ENCODE data around the gene PTHLH.

DNA sequence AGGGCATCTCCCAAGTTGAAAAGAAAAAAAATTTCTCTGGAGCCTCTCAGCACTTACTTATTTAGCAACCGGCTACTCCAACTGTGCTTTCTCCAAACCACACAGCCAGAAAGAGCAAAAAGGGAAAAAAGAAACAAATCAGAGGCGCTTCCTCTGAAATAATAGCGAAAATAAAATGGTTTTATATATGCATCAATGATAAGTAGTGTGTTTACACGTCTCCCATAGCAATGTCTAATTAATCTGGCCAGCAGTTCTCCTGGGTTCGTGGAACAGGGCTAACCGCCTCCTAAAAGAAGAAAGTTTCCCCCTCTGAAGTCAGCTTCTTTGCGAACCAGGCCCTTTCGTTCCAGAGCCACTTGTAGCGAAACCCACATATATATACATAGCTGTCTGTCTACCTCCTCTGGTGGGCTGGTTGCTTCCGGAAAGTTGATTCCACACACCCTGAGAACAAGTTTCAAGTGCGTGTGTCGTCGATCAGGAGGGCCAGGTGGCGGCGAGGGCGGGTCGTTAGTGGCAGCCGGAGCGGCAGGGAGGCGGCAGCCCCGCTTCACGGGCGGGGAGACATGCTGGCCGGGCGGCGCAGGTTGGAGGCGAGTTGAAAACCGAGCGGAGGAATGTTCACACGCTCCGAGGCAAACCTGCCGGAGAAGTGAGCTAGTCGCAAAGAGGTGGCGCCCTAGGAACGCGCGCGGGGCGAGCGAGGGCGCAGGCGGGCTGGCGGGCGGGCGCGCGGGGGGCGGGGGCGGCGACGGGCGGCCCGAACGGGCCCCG lies 2.7 kb downstream of the PTHLH start:
- TF ChIP-seq, protein P1, sequence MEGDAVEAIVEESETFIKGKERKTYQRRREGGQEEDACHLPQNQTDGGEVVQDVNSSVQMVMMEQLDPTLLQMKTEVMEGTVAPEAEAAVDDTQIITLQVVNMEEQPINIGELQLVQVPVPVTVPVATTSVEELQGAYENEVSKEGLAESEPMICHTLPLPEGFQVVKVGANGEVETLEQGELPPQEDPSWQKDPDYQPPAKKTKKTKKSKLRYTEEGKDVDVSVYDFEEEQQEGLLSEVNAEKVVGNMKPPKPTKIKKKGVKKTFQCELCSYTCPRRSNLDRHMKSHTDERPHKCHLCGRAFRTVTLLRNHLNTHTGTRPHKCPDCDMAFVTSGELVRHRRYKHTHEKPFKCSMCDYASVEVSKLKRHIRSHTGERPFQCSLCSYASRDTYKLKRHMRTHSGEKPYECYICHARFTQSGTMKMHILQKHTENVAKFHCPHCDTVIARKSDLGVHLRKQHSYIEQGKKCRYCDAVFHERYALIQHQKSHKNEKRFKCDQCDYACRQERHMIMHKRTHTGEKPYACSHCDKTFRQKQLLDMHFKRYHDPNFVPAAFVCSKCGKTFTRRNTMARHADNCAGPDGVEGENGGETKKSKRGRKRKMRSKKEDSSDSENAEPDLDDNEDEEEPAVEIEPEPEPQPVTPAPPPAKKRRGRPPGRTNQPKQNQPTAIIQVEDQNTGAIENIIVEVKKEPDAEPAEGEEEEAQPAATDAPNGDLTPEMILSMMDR (IDR thresholded peaks at IDR 0.05): no peak
- TF ChIP-seq HMGA2 (CRISPR knock-in tag; IDR thresholded peaks at IDR 0.05) (no peak), NR3C1 (CRISPR knock-in tag; conservative IDR thresholded peaks at IDR 0.05; ENCODE audit: low read depth) (no peak), NFE2L1 (CRISPR knock-in tag; IDR thresholded peaks at IDR 0.05) (no peak), NR2C2 (CRISPR knock-in tag; IDR thresholded peaks at IDR 0.05) (no peak)
- TF ChIP-seq, protein P2, sequence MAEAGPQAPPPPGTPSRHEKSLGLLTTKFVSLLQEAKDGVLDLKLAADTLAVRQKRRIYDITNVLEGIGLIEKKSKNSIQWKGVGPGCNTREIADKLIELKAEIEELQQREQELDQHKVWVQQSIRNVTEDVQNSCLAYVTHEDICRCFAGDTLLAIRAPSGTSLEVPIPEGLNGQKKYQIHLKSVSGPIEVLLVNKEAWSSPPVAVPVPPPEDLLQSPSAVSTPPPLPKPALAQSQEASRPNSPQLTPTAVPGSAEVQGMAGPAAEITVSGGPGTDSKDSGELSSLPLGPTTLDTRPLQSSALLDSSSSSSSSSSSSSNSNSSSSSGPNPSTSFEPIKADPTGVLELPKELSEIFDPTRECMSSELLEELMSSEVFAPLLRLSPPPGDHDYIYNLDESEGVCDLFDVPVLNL (CRISPR knock-in tag; IDR thresholded peaks at IDR 0.05; ENCODE audit: borderline replicate concordance, low read depth): no peak
- TF ChIP-seq, protein P3, sequence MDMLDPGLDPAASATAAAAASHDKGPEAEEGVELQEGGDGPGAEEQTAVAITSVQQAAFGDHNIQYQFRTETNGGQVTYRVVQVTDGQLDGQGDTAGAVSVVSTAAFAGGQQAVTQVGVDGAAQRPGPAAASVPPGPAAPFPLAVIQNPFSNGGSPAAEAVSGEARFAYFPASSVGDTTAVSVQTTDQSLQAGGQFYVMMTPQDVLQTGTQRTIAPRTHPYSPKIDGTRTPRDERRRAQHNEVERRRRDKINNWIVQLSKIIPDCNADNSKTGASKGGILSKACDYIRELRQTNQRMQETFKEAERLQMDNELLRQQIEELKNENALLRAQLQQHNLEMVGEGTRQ (CRISPR knock-in tag; IDR thresholded peaks at IDR 0.05): no peak
